H1 (cell line): Measurements from ENCODE around the gene MORF4L1. TPM values are rescaled to one million over a fixed set of nuclear protein-coding genes. Genes with fewer than 3 reads are reported as not detected.

Experiments used
- CTCF ChIA-PET: fragments of 300-600 bp; sonication (Branson Sonifier 250); formaldehyde crosslinking; loops from one replicate; lab custom pipeline; 2021; ENCODE audit not compliant: partially characterized antibody; lab: Charles Lee
- POLR2A ChIA-PET: fragments of 300-600 bp; sonication (Branson Sonifier 250); formaldehyde crosslinking; loops from one replicate; lab custom pipeline; 2021; ENCODE audit warnings: inconsistent platforms; ENCODE audit not compliant: partially characterized antibody; lab: Charles Lee
- DNase-seq, 2 experiments: peaks; one replicate each; pipeline versions ENCODE4 v3.0.0 to v3.0.0-alpha.2; 2010 to 2022; ENCODE audit warnings: low spot score in 2 of 2, low read depth in 1 of 2, mixed read lengths in 1 of 2
- FAIRE-seq: peaks from 2 replicates; lab custom pipeline; 2011; peaks lifted over from hg19 to GRCh38; lab: Jason Lieb, UNC
- H2AFZ ChIP-seq: 2 replicates; pipeline ENCODE4 v1.8.1; 2012; ENCODE audit warnings: low read length, inconsistent platforms
- H2AK5ac ChIP-seq: 2 replicates; pipeline ENCODE4 v1.6.1; 2013; ENCODE audit warnings: low read depth, low read length
- H2BK120ac ChIP-seq: replicated peaks from 2 replicates; pipeline ENCODE3; 2013; ENCODE audit warnings: low read depth, low read length, inconsistent platforms
- H2BK12ac ChIP-seq: 2 replicates; pipeline ENCODE4 v1.6.1; 2013; ENCODE audit warnings: low read depth, low read length
- H2BK15ac ChIP-seq: 2 replicates; pipeline ENCODE4 v1.6.1; 2013; ENCODE audit warnings: low read length
- H2BK20ac ChIP-seq: 2 replicates; pipeline ENCODE4 v1.6.1; 2013; ENCODE audit warnings: low read length
- H2BK5ac ChIP-seq: 2 replicates; pipeline ENCODE4 v1.6.1; 2013; ENCODE audit warnings: low read depth, low read length
- H3K14ac ChIP-seq: 2 replicates; pipeline ENCODE4 v1.6.1; 2013; ENCODE audit warnings: inconsistent platforms; ENCODE audit not compliant: insufficient read length
- H3K18ac ChIP-seq: 2 replicates; pipeline ENCODE4 v1.6.1; 2013; ENCODE audit warnings: low read length; ENCODE audit errors: extremely low read depth
- H3K23ac ChIP-seq: 2 replicates; pipeline ENCODE4 v1.6.1; 2013; ENCODE audit warnings: inconsistent platforms; ENCODE audit not compliant: insufficient read length
- H3K23me2 ChIP-seq: 2 replicates; pipeline ENCODE4 v1.6.1; 2013; ENCODE audit warnings: low read depth, low read length
- H3K27ac ChIP-seq: 2 replicates; pipeline ENCODE4 v1.6.1; 2011; ENCODE audit warnings: low read depth, low read length, inconsistent platforms
- H3K27me3 ChIP-seq, 4 experiments: replicated peaks in 1 of 4; 1 replicate in 1 of 4; 2 replicates in 3 of 4; pipeline versions ENCODE4 v1.6.1 to v1.8.1; 2011 to 2013; ENCODE audit warnings: low read length in 3 of 4, mild to moderate bottlenecking in 3 of 4, inconsistent platforms in 2 of 4, mixed read lengths in 2 of 4, moderate library complexity in 1 of 4; ENCODE audit not compliant: control insufficient read depth in 3 of 4, insufficient read depth in 3 of 4; ENCODE audit errors: extremely low read depth in 1 of 4
- H3K36me3 ChIP-seq, 4 experiments: 2 replicates each; pipeline versions ENCODE4 v1.6.1 to v1.8.1; 2011 to 2013; ENCODE audit warnings: mild to moderate bottlenecking in 4 of 4, low read length in 3 of 4, moderate library complexity in 2 of 4, control low read depth in 1 of 4, inconsistent platforms in 1 of 4; ENCODE audit not compliant: insufficient read depth in 4 of 4, control insufficient read depth in 2 of 4
- H3K4ac ChIP-seq: replicated peaks from 2 replicates; pipeline ENCODE3; 2013; ENCODE audit warnings: low read length, low read depth, mixed read lengths, inconsistent platforms; ENCODE audit not compliant: insufficient read length
- H3K4me1 ChIP-seq, 4 experiments: replicated peaks in 1 of 4; 1 replicate in 1 of 4; 2 replicates in 3 of 4; pipeline versions ENCODE4 v1.6.1 to v1.8.1; 2011 to 2013; ENCODE audit warnings: low read length in 3 of 4, inconsistent platforms in 2 of 4, mixed read lengths in 1 of 4; ENCODE audit not compliant: insufficient read depth in 4 of 4, control insufficient read depth in 3 of 4
- H3K4me2 ChIP-seq, 2 experiments: 2 replicates each; pipeline versions ENCODE4 v1.6.1 to v1.8.1; 2011 to 2013; ENCODE audit warnings: low read depth in 2 of 2, low read length in 2 of 2, control low read depth in 1 of 2, inconsistent platforms in 1 of 2, mild to moderate bottlenecking in 1 of 2; ENCODE audit not compliant: insufficient read depth in 1 of 2
- H3K4me3 ChIP-seq, 4 experiments: fragments of 200-600, 300-600 bp in 1 of 4; sonication (generic), shearing (Covaris generic), sonication (Bioruptor Twin) in 1 of 4; 2 replicates each; pipeline versions ENCODE4 v1.5.1 to v1.8.1; 2011 to 2016; ENCODE audit warnings: low read length in 4 of 4, low read depth in 3 of 4, control low read depth in 2 of 4, inconsistent platforms in 2 of 4, mild to moderate bottlenecking in 2 of 4, mixed read lengths in 1 of 4, moderate library complexity in 1 of 4; ENCODE audit not compliant: insufficient read depth in 2 of 4; ENCODE audit errors: extremely low read depth in 1 of 4
- H3K56ac ChIP-seq: replicated peaks from 2 replicates; pipeline ENCODE3; 2013; ENCODE audit warnings: low read depth, mild to moderate bottlenecking, mixed read lengths, low read length, inconsistent platforms; ENCODE audit not compliant: insufficient read length
- H3K79me1 ChIP-seq: 2 replicates; pipeline ENCODE4 v1.6.1; 2013; ENCODE audit warnings: low read depth, low read length, control low read depth
- H3K79me2 ChIP-seq, 2 experiments: 2 replicates each; pipeline versions ENCODE4 v1.6.1 to v1.8.1; 2012 to 2013; ENCODE audit warnings: low read length in 2 of 2, mild to moderate bottlenecking in 2 of 2, inconsistent platforms in 1 of 2; ENCODE audit not compliant: insufficient read depth in 2 of 2, control insufficient read depth in 1 of 2
- H3K9ac ChIP-seq, 4 experiments: replicated peaks in 1 of 4; 1 replicate in 1 of 4; 2 replicates in 3 of 4; pipeline versions ENCODE4 v1.6.1 to v1.8.1; 2011 to 2013; ENCODE audit warnings: low read depth in 3 of 4, low read length in 3 of 4, control low read depth in 2 of 4, mild to moderate bottlenecking in 2 of 4, moderate library complexity in 2 of 4, inconsistent platforms in 1 of 4; ENCODE audit errors: extremely low read depth in 1 of 4
- H3K9me3 ChIP-seq, 2 experiments: 2 replicates each; pipeline versions ENCODE4 v1.6.1 to v1.8.1; 2012 to 2013; ENCODE audit warnings: mild to moderate bottlenecking in 2 of 2, moderate library complexity in 2 of 2, control low read depth in 1 of 2, inconsistent platforms in 1 of 2, low read depth in 1 of 2, low read length in 1 of 2, mixed read lengths in 1 of 2; ENCODE audit not compliant: insufficient read depth in 2 of 2
- H4K20me1 ChIP-seq, 2 experiments: replicated peaks in 1 of 2; 2 replicates each; pipeline versions ENCODE3 to v1.8.1; 2011 to 2013; ENCODE audit warnings: inconsistent platforms in 2 of 2, low read length in 2 of 2, mild to moderate bottlenecking in 1 of 2; ENCODE audit not compliant: insufficient read depth in 2 of 2, control insufficient read depth in 1 of 2
- H4K5ac ChIP-seq: 2 replicates; pipeline ENCODE4 v1.6.1; 2013; ENCODE audit warnings: low read length, low read depth, mixed read lengths, inconsistent platforms; ENCODE audit not compliant: insufficient read length
- H4K8ac ChIP-seq: 2 replicates; pipeline ENCODE4 v1.8.0; 2013; ENCODE audit warnings: mild to moderate bottlenecking, moderate library complexity, low read length, inconsistent platforms; ENCODE audit not compliant: insufficient read depth; ENCODE audit errors: extremely low read depth
- H4K91ac ChIP-seq: replicated peaks from 2 replicates; pipeline ENCODE3; 2013; ENCODE audit warnings: low read length, mixed read lengths, inconsistent platforms; ENCODE audit not compliant: insufficient read length
- CHD2 ChIP-seq: IDR thresholded peaks from 2 replicates; pipeline ENCODE4 v1.6.1; 2012; ENCODE audit warnings: low read length, improper control_type of control experiment
- RAD21 ChIP-seq, 2 experiments: IDR thresholded peaks in 1 of 2; conservative IDR thresholded peaks in 1 of 2; 2 replicates each; pipeline ENCODE4 v1.6.1; 2011; ENCODE audit warnings: low read depth in 2 of 2, low read length in 2 of 2, improper control_type of control experiment in 1 of 2, inconsistent platforms in 1 of 2, mild to moderate bottlenecking in 1 of 2, moderate library complexity in 1 of 2
- ZNF274 ChIP-seq: IDR thresholded peaks from 2 replicates; pipeline ENCODE4 v1.7.0; 2012; ENCODE audit warnings: low read length, borderline replicate concordance; ENCODE audit errors: extremely low read depth
- WGBS, 2 experiments: shearing (Covaris generic) in 1 of 2; methylation state at CpG; one replicate each; pipeline versions ENCODE4 v1.1.6 to v1.1.7; 2013 to 2015; ENCODE audit warnings: low lambda C conversion rate in 2 of 2, mixed read lengths in 2 of 2, inconsistent platforms in 1 of 2, low coverage in 1 of 2, missing lambda C conversion rate in 1 of 2; ENCODE audit not compliant: insufficient replicate concordance in 2 of 2, insufficient coverage in 1 of 2, insufficient read length in 1 of 2; ENCODE audit errors: extremely low coverage in 1 of 2, missing lambda C conversion rate in 1 of 2; 5-methylcytosine and 5-hydroxymethylcytosine counted together
- polyA plus RNA-seq, 7 experiments: library from polyadenylated mRNA; depleted of rRNA in 3 of 7; stranded (reverse) in 5 of 7; unstranded in 2 of 7; fragments of >200 nt in 5 of 7; fragments of 200-250 nt in 2 of 7; gene quantifications; 1 replicate in 5 of 7; 2 replicates in 1 of 7; 4 replicates in 1 of 7; pipeline versions ENCODE4 v1.2.1 to v1.2.3, GENCODE V29; 2011 to 2013; ENCODE audit warnings: missing spikeins in 2 of 7, mixed read lengths in 2 of 7
- total RNA-seq: library from RNA; stranded (reverse); fragmentation: NEBNext Ultra II Directional; extraction: Animal tissue kit (Norgen Biotek cat#: 25700); gene quantifications from 2 replicates; pipeline ENCODE4 v1.2.1, GENCODE V29; 2021

Gene MORF4L1
- total and polyA plus RNA-seq, 2 of the 8 experiments (the other 6 are each of a cell fraction or from before 2014, with no cell fraction given), result 260 to 533 TPM

GRCh38 chr15:78909160-78909695 is 36.5 kb downstream of the MORF4L1 start:
- H3K79me2 ChIP-seq, result no peaks in the 10 kb centered on the region; a peak in 1 of 4 replicates
- H3K23me2 ChIP-seq, result no peaks in the 10 kb centered on the region; the same call in 1 of the 2 replicates
- H3K14ac ChIP-seq, result no peak overlapping the region
- H2BK12ac ChIP-seq, result no peak overlapping the region
- no peak overlapping the region for H3K4me3 ChIP-seq
- H2BK120ac ChIP-seq, result no peak overlapping the region
- no peak for FAIRE-seq
- H3K56ac ChIP-seq, result no peak overlapping the region
- no peak overlapping the region for H3K4ac ChIP-seq
- no peak overlapping the region for H4K91ac ChIP-seq
- no peak overlapping the region for H3K4me2 ChIP-seq
- 81 to 100% methylated on average over 1 to 3 of the region's 3 CpGs for WGBS, 2 experiments
- no peaks in the 10 kb centered on the region for H3K9me3 ChIP-seq
- no peak overlapping the region for H2BK15ac ChIP-seq
- TF ChIP-seq RAD21 (IDR thresholded peaks at IDR 0.05 in 1 of 2, conservative IDR thresholded peaks at IDR 0.05 in 1 of 2; ENCODE audit: low read depth in 2 of 2, low read length in 2 of 2) (no peak), ZNF274 (no peak), CHD2 (no peak)
- ChIA-PET POLR2A (interaction anchor here (0.9 to 4.0 kb wide), 6 partner anchors 10 to 88 kb away, joined by 3 to 20 read pairs (median 4); no protein-coding TSS in a partner anchor), CTCF (interaction anchor here (0.7 to 11.2 kb wide), 34 partner anchors 10 to 399 kb away, joined by 3 to 171 read pairs (median 5); no protein-coding TSS in a partner anchor)
- DNase-seq, result no peak
- H4K8ac ChIP-seq, result no peak overlapping the region
- peaks cover 0 to 3% (median 1%) of the 10 kb centered on the region in 4 experiments; a peak in 3 of 7 replicates for H3K4me1 ChIP-seq
- no peak overlapping the region for H3K27ac ChIP-seq
- H2BK20ac ChIP-seq, result no peak overlapping the region
- no peak overlapping the region for H3K18ac ChIP-seq
- H3K23ac ChIP-seq, result no peak overlapping the region
- peaks cover 8 to 14% of the 10 kb centered on the region in 2 experiments for H4K20me1 ChIP-seq
- H2AK5ac ChIP-seq, result no peak overlapping the region
- peaks cover 0 to 34% (median 7%) of the 10 kb centered on the region in 4 experiments; a peak in 5 of 8 replicates for H3K36me3 ChIP-seq
- no peak overlapping the region for H3K9ac ChIP-seq
- H4K5ac ChIP-seq, result no peak overlapping the region
- H3K79me1 ChIP-seq, result peaks cover 4% of the 10 kb centered on the region
- no peaks in the 10 kb centered on the region for H3K27me3 ChIP-seq
- H2AFZ ChIP-seq, result no peak overlapping the region
- H2BK5ac ChIP-seq, result no peak overlapping the region
